ENCODE data around the gene WDTC1. TPM values are rescaled to one million over a fixed set of nuclear protein-coding genes. Genes with fewer than 3 reads are reported as not detected.

WDTC1 gene
- total and polyA plus RNA-seq, 9 of the 15 experiments (the other 6 are each of a cell fraction or from before 2014, with no cell fraction given), result 0.18 to 32.3 (median 8.8) TPM

DNA sequence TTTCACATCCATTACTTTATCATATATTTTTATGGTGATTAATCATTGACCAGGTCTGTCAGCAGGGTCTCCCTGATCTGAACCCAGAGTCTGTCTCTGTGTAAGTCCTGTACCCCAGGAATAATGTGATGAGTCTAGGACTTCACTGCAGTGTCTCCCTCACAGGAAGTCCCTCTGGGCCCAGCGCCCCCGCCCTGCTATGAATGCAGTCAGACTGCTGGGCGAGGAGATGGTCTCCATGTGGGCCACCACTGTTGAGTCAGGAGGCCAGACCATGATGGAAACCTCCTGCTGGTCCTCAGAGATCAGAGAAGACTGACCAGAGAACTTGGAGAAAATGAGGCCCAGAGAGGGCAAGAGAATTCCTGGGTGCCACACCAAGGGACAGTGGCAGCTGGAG lies 97.0 kb downstream of the WDTC1 start (continued):
- TF ChIP-seq DDX20 (tag; IDR thresholded peaks at IDR 0.05; ENCODE audit: low read depth) (no peak), ZBTB11 (CRISPR knock-in tag; IDR thresholded peaks at IDR 0.05) (no peak), BRF2 (IDR thresholded peaks at IDR 0.05; ENCODE audit: borderline replicate concordance, insufficient read depth, insufficient read length) (no peak)

GRCh38 chr1:27331922-27332321 lies 97.5 kb downstream of the WDTC1 start:
- TF ChIP-seq MTA3 (IDR thresholded peaks at IDR 0.05; ENCODE audit: borderline replicate concordance), result no peak
- TF ChIP-seq USF1 (CRISPR knock-in tag; IDR thresholded peaks at IDR 0.05), result 0 out of 2 replicates have a peak, but pooled peaks have one; percentile 27
- peaks cover 28% of the 10 kb centered on the region for H3K79me2 ChIP-seq (ENCODE audit: control insufficient read depth, insufficient read depth, low read length)
- FAIRE-seq, result no peak
- H2AFZ ChIP-seq (ENCODE audit: low read depth, low read length), result no peak overlapping the region
- peaks cover 16% of the 10 kb centered on the region for H4K20me1 ChIP-seq (replicated peaks; ENCODE audit: control insufficient read depth, insufficient read depth, low read length)
- in situ Hi-C loops (cut with MboI) (no loop called here), intact Hi-C loops (cut with micrococcal nuclease) (loop anchor here (1.0 to 2.0 kb wide), 2 partner anchors 40 to 63 kb away; no protein-coding TSS in a partner anchor)
- ChIA-PET CTCF (ENCODE audit: low intra/inter-chr PET ratio) (interaction anchor here (0.7 to 1.9 kb wide), 5 partner anchors 35 to 275 kb away, joined by 3 to 7 read pairs (median 4); partner anchors contain the start of gene MAP3K6), POLR2A (interaction anchor here (0.5 to 2.5 kb wide), 11 partner anchors 8 to 570 kb away, joined by 3 to 23 read pairs (median 4); partner anchors contain the start of genes MAP3K6 and TMEM222)
- no peaks in the 10 kb centered on the region for H3K27me3 ChIP-seq (ENCODE audit: control insufficient read depth in 2 of 2, insufficient read depth in 2 of 2, low read length in 2 of 2)
- no TSS peak for BruUV-seq (replicated peaks)
- DNase-seq (ENCODE audit: extremely low read depth in 1 of 4, low spot score in 3 of 4), result no peak
- no peak overlapping the region for H3K4me3 ChIP-seq
- H3K9me3 ChIP-seq (replicated peaks; ENCODE audit: control insufficient read depth, insufficient read depth, low read depth, low read length), result no peaks in the 10 kb centered on the region
- peak overlapping the region in 1 of 2 experiments; percentile 61; a peak in 1 of 4 replicates for H3K9ac ChIP-seq (ENCODE audit: insufficient read depth in 1 of 2, low read depth in 2 of 2, low read length in 2 of 2)
- H3K27ac ChIP-seq (ENCODE audit: extremely low read depth, low read depth, low read length), result no peak overlapping the region
- ATAC-seq, result no peak
- peaks cover 0 to 12% of the 10 kb centered on the region in 2 experiments; a peak in 2 of 5 replicates for H3K4me1 ChIP-seq (replicated peaks in 1 of 2; ENCODE audit: control insufficient read depth in 2 of 2, insufficient read depth in 2 of 2, low read length in 2 of 2)
- no peaks in the 10 kb centered on the region for H3K9me1 ChIP-seq (ENCODE audit: control insufficient read depth, insufficient read depth, low read length)
- H3K36me3 ChIP-seq (ENCODE audit: control insufficient read depth, insufficient read depth, low read length), result peaks cover 89% of the 10 kb centered on the region
- no peak overlapping the region for H3K4me2 ChIP-seq (ENCODE audit: insufficient read depth, low read length)
- WGBS (ENCODE audit: insufficient coverage, low coverage, missing lambda C conversion rate), result 97% methylated on average over 5 of the region's 5 CpGs

Data from K562 (cell line).